ENCODE results near the gene FAAP20.

GRCh38 chr1:2166254-2166653, 28.3 kb downstream of the FAAP20 start:
- TF ChIP-seq CTCF (IDR thresholded peaks at IDR 0.05; ENCODE audit: insufficient read depth, low read length, poor library complexity, severe bottlenecking) (no peak), EZH2phosphoT487 (conservative IDR thresholded peaks at IDR 0.05; ENCODE audit: low read length) (no peak)
